Uterus (tissue), 4 donors: ENCODE measurements around the gene CDC20. TPM values are rescaled to one million over a fixed set of nuclear protein-coding genes. Genes with fewer than 3 reads are reported as not detected.

ENCODE experiments used
- DNase-seq, 2 donors: peaks; one replicate each; pipeline ENCODE4 v3.0.0-alpha.2; 2019 to 2020
- H3K27ac ChIP-seq, 2 donors: fragments of 200-600 bp; sonication (generic); 1 replicate in 1 of 2; 2 replicates in 1 of 2; pipeline ENCODE4 v1.5.1; 2016 to 2018
- H3K27me3 ChIP-seq, 2 donors: fragments of 200-600 bp; sonication (generic); one replicate each; pipeline ENCODE4 v1.5.1; 2018 to 2019; ENCODE audit warnings: control low read depth in 1 of 2
- H3K36me3 ChIP-seq, 2 donors: fragments of 200-600 bp; sonication (generic); one replicate each; pipeline ENCODE4 v1.5.1; 2019; ENCODE audit warnings: control low read depth in 1 of 2
- H3K4me1 ChIP-seq, 2 donors: fragments of 200-600 bp; sonication (generic); one replicate each; pipeline ENCODE4 v1.5.1; 2018 to 2019; ENCODE audit warnings: control low read depth in 1 of 2
- H3K4me3 ChIP-seq, 2 donors: fragments of 200-600 bp; sonication (generic); 1 replicate in 1 of 2; 2 replicates in 1 of 2; pipeline ENCODE4 v1.5.1; 2018 to 2019; ENCODE audit warnings: mild to moderate bottlenecking in 1 of 2
- H3K9me3 ChIP-seq, 2 donors: fragments of 200-600 bp; sonication (generic); one replicate each; pipeline ENCODE4 v1.5.1; 2019; ENCODE audit warnings: control low read depth in 1 of 2
- POLR2A ChIP-seq, 2 donors: fragments of 450-650 bp; IDR thresholded peaks; one replicate each; pipeline ENCODE4 v1.6.1; 2016; ENCODE audit warnings: antibody characterized with exemption in 2 of 2, mild to moderate bottlenecking in 1 of 2, moderate library complexity in 1 of 2
- intact Hi-C: fragments of 100-400 bp; cut with DNase I; formaldehyde crosslinking; loops from one replicate; pipeline ENCODE4 v1.15.1; 2023; ENCODE audit warnings: low total_unique reads
- total RNA-seq, 4 donors: library from RNA; depleted of rRNA in 3 of 4; stranded (reverse); fragments of >200 nt in 3 of 4; gene quantifications; one replicate each; pipeline versions ENCODE4 v1.1.0 to v1.2.4, GENCODE V29; 2014 to 2023
- TF ChIP-seq, protein P1 (sequence below), 4 experiments: fragments of 200-600 bp in 2 of 4; fragments of 450-650 bp in 2 of 4; sonication (generic) in 2 of 4; IDR thresholded peaks; one replicate each; pipeline ENCODE4 v1.5.1; 2016 to 2019; ENCODE audit warnings: antibody characterized with exemption in 4 of 4, mild to moderate bottlenecking in 2 of 4, moderate library complexity in 1 of 4
- donor health status: DM: yes; HTN: yes; CAD: no.

CDC20 gene
- total RNA-seq, 4 donors from 2014 or later, result 1.3 to 20.3 TPM; not detected in 2

DNA sequence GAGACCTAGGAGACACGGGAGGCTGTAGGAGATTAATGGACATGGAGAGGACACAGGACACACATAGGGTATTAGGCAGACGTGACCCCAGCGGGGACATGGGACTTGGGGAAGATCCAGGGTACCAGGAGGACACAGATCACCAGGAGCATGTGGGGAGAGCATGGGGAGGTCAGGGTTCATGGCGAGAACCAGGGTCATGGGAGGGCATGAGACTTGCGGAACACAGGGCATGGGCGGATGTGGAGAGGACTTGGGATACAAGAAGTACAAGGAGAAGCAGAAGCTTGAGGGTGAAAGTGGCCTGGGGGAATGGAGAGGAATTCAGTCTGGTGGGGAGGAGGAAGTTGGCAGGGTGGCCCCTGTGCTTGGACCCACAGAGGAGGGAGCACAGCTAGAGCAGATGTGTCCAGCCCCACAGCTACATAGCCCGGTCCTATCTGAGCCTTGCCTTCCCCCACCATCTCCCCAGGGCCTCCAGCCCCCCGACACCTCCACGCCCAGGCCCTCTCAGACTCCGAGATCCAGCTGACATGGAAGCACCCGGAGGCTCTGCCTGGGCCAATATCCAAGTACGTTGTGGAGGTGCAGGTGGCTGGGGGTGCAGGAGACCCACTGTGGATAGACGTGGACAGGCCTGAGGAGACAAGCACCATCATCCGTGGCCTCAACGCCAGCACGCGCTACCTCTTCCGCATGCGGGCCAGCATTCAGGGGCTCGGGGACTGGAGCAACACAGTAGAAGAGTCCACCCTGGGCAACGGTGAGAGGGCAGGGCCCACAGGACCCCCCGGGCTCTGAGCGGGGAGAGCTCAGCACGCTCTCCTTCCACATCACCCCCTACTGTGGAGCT is 45.9 kb upstream of the CDC20 start:
- no peaks in the 10 kb centered on the region for H3K36me3 ChIP-seq
- no peak overlapping the region for H3K27ac ChIP-seq
- no peak for TF ChIP-seq POLR2A (IDR thresholded peaks at IDR 0.05)
- TF ChIP-seq, protein P1, sequence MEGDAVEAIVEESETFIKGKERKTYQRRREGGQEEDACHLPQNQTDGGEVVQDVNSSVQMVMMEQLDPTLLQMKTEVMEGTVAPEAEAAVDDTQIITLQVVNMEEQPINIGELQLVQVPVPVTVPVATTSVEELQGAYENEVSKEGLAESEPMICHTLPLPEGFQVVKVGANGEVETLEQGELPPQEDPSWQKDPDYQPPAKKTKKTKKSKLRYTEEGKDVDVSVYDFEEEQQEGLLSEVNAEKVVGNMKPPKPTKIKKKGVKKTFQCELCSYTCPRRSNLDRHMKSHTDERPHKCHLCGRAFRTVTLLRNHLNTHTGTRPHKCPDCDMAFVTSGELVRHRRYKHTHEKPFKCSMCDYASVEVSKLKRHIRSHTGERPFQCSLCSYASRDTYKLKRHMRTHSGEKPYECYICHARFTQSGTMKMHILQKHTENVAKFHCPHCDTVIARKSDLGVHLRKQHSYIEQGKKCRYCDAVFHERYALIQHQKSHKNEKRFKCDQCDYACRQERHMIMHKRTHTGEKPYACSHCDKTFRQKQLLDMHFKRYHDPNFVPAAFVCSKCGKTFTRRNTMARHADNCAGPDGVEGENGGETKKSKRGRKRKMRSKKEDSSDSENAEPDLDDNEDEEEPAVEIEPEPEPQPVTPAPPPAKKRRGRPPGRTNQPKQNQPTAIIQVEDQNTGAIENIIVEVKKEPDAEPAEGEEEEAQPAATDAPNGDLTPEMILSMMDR (IDR thresholded peaks at IDR 0.05), result no peak
- H3K4me1 ChIP-seq, result no peaks in the 10 kb centered on the region
- intact Hi-C loops, result no loop called here
- no peaks in the 10 kb centered on the region for H3K27me3 ChIP-seq
- H3K9me3 ChIP-seq, result no peaks in the 10 kb centered on the region
- H3K4me3 ChIP-seq, result no peak overlapping the region
- DNase-seq, result no peak

DNA sequence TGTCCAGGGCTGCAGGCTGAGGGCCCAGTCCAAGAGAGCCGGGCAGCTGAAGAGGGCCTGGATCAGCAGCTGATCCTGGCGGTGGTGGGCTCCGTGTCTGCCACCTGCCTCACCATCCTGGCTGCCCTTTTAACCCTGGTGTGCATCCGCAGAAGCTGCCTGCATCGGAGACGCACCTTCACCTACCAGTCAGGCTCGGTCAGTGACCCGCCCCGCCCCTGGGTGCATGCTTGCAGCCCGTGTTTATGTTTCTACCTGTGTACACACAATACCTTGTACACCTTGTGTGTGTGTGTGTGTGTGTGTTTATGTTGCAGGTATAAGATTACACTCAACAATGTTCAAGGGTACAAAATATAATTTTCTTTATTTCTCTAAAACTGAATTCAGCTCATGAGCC is 45.0 kb upstream of the CDC20 start:
- no peak overlapping the region for H3K4me3 ChIP-seq
- H3K27ac ChIP-seq, result no peak overlapping the region
- intact Hi-C loops, result no loop called here
- no peak for DNase-seq
- no peaks in the 10 kb centered on the region for H3K4me1 ChIP-seq
- no peaks in the 10 kb centered on the region for H3K9me3 ChIP-seq
- H3K27me3 ChIP-seq, result no peaks in the 10 kb centered on the region
- H3K36me3 ChIP-seq, result no peaks in the 10 kb centered on the region
- TF ChIP-seq POLR2A (IDR thresholded peaks at IDR 0.05), result no peak
- TF ChIP-seq, protein P1 (IDR thresholded peaks at IDR 0.05), result no peak

DNA sequence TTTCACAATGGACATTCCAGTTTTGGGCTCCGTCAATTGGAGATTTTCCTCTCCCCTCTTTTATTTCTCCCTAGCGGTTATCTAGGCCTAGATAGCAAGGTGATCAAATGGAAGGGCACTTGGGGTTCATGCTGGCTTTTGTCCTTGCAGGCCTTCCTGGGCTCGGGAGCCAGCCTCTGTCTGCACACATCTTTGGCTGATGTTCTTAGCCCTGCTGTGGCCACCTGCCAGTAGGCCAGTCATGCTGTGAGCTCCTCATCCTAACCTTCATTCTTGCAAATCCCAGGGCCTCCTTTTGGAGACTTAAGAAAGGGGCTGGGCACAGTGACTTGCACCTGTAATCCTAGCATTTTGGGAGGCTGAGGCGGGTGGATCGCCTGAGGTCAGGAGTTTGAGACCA is 44.5 kb upstream of the CDC20 start:
- DNase-seq, result no peak
- Histone ChIP-seq H3K27me3 (no peaks in the 10 kb centered on the region), H3K9me3 (no peaks in the 10 kb centered on the region), H3K4me1 (no peaks in the 10 kb centered on the region), H3K4me3 (no peak overlapping the region), H3K36me3 (no peaks in the 10 kb centered on the region), H3K27ac (no peak overlapping the region)
- TF ChIP-seq POLR2A (IDR thresholded peaks at IDR 0.05), result no peak
- TF ChIP-seq, protein P1 (IDR thresholded peaks at IDR 0.05), result no peak
- intact Hi-C loops, result no loop called here

DNA sequence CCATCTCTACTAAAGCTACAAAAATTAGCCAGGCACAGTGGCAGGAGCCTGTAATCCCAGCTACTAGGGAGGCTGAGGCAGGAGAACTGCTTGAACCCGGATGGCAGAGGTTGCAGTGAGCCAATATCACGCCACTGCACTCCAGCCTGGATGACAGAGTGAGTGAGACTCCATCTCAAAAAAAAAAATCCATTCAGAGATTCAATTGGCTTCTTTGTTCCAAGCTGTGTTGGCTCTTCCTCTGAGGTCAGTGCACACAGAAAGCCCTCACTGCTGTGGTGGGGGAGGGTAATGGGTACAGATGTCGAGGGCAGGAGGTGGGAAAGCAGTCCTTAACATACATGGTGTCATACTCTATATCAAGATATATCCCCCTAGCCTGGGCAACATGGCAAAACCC is 43.3 kb upstream of the CDC20 start:
- no peak for DNase-seq
- H3K9me3 ChIP-seq, result no peaks in the 10 kb centered on the region
- TF ChIP-seq POLR2A (IDR thresholded peaks at IDR 0.05), result no peak
- TF ChIP-seq, protein P1 (IDR thresholded peaks at IDR 0.05), result no peak
- intact Hi-C loops, result no loop called here
- no peaks in the 10 kb centered on the region for H3K36me3 ChIP-seq
- no peaks in the 10 kb centered on the region for H3K27me3 ChIP-seq
- no peaks in the 10 kb centered on the region for H3K4me1 ChIP-seq
- no peak overlapping the region for H3K27ac ChIP-seq
- H3K4me3 ChIP-seq, result no peak overlapping the region

DNA sequence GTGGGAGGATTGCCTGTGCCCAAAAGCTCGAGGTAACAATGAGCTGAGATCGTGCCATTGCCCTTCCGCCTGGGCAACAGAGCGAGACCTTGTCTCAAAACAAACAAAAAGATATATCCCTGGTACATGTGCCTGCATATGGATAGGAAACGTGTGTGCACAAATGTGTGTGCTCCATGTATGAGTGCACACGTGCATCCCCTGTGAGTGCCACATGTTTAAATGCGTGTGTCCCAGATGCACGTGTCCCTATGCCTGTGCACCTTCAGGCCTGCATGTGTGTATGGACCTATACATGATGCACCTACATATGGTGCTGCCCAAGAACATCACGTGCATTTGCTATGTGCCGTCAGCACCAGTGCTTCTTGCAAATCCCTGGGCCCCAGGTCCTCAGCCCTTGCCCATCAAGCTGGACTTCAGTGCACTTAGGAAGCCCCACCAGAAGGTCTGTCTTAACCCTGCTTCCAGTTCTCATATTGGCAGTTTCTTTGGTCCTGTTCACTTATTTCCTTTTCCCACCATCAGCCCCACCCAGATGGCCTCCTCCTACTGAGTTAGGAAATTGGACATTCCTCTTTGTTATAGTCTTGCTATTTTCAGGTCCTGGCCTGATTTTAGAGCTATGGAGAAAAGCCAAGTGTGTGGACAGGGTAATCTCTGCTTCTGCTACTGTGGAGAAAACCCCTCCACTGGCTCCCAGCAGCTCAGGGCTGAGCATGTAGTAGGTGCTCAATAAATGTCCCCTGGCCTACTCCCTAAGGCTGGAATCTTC is 42.6 kb upstream of the CDC20 start:
- Histone ChIP-seq H3K27ac (no peak overlapping the region), H3K4me1 (no peaks in the 10 kb centered on the region), H3K36me3 (no peaks in the 10 kb centered on the region), H3K9me3 (no peaks in the 10 kb centered on the region), H3K27me3 (no peaks in the 10 kb centered on the region), H3K4me3 (no peak overlapping the region)
- no peak for TF ChIP-seq POLR2A (IDR thresholded peaks at IDR 0.05)
- TF ChIP-seq, protein P1 (IDR thresholded peaks at IDR 0.05), result no peak
- DNase-seq, result no peak
- intact Hi-C loops, result no loop called here
